Islet precursor cell (in vitro differentiated cells): Measurements from ENCODE around the gene SMURF2.

ENCODE experiments used
- DNase-seq: peaks from one replicate; pipeline ENCODE4 v3.0.0-alpha.2; 2018

The SMURF2 gene

GRCh38 chr17:64500487-64500859 is 161.6 kb downstream of the SMURF2 start:
- no peak for DNase-seq

- DNase-seq, result no peak
Measured at GRCh38 chr17:64499805-64500486, 162.2 kb downstream of the SMURF2 start.

GRCh38 chr17:64498308-64499203 is 163.6 kb downstream of the SMURF2 start:
- no peak for DNase-seq

GRCh38 chr17:64497565-64498035 is 164.5 kb downstream of the SMURF2 start:
- no peak for DNase-seq

DNA sequence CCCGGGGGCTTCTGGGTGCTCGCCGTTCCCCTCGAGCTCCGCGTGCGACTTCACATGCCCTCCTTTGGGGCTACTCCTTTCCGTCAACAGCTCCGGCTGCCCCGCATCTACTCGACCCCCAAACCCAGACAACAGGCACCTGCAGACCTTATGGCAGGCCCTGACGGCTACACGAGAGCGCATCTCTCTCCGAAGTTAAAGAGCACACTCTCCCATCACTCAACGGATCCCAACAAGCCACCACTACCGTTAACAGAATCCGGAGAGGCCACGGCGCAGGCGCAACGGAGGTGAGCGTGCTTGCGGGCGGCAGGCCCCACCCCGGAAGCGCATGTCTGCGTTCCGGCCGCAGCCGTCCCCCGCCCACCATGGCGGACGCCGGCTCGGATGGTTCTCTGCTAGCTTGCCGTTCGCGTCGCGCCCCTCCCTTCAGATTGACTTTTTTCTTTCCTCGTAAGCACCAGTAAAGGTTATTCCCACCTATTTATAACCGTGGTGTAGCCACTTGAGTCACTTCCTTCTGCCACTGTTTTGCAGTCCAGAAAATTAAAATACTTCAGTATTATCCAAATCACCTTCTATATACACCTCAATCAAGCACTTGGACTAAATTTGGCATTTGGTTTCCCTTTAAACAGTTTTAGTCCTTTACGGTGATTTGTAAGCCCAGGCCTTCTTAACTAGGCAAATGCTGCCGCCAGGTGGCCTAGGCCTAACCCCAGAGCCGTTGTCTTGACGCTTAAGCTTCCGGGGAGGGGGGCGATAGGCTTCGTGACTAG is 165.1 kb downstream of the SMURF2 start, which contains the start of gene POLG2:
Gene POLG2, minus strand, starts transcription at position 269 of the 779 bp plus-strand sequence. Its CDS starts 86 bp downstream, at position 183.
- DNase-seq, result peak; percentile 99

DNA sequence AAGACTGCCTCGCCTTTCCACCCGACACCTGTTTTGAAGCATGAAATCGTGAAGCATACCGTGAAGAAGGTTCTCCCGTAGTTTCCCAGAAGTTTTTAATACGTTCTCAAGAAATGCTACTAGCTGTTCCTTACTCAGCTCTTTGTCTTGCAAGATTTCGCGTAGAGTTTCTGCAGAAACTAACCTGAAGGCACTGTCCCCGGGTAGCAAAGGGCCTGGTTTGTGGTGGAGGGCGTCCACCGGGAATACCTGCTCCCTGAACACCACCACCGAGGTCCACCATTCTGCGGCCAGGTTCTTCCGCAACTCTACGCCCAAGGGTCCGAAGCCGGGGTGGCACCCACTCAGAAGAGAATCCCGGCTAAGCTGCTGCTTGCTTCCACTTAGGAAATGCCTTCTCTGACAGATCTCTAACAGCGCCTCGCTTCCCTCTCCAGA is 165.7 kb downstream of the SMURF2 start:
- no peak for DNase-seq
